T1000 (cell line): Measurements from ENCODE around the gene PHC2.

Experiments
- DNase-seq: peaks from one replicate; lab custom pipeline; 2025; ENCODE audit warnings: mixed read lengths; lab: John Stamatoyannopoulos, UW

PHC2 gene

GRCh38 chr1:33349081-33349759 is 81.7 kb downstream of the PHC2 start:
- no peak for DNase-seq

- no peak for DNase-seq
Observed at GRCh38 chr1:33348676-33349080, 82.2 kb downstream of the PHC2 start.

DNA sequence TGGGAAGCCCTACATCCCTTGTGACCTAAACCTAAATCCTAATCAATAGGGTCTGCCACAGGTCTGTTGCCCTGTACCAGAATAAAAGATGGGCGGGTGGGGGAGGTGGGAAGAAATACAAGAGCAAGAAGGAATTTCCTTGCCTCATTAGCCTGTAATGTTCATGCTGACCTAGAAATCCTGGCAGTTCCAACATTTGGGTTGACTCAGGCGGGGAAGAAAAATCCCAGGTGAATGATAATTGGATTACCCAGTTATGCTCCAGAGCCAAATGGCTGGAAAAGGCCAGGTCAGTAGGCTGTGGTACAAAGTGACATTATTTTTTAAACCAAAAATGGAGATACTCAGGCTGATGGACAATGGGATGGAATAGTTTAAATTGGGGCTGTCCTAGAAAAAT is 82.7 kb downstream of the PHC2 start:
- no peak for DNase-seq

DNA sequence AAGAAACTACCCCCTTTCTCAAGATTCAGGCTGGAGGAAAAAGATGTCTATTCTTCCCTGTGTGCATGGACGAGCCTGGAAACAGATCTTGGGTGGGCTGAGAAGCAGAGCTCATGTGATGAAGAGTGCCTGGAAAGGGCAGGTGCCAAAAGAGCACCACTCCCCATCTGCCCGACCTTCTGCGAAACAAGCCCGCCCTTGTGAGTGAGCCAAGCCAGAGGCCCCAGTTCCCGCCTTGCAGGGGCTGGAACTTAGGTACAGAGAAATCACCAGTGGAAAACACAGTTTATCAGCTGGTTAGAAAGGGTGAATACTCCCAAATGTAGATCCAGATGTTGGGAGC is 83.3 kb downstream of the PHC2 start:
- no peak for DNase-seq

GRCh38 chr1:33346927-33347649 is 83.8 kb downstream of the PHC2 start:
- peak; percentile 40 for DNase-seq

DNA sequence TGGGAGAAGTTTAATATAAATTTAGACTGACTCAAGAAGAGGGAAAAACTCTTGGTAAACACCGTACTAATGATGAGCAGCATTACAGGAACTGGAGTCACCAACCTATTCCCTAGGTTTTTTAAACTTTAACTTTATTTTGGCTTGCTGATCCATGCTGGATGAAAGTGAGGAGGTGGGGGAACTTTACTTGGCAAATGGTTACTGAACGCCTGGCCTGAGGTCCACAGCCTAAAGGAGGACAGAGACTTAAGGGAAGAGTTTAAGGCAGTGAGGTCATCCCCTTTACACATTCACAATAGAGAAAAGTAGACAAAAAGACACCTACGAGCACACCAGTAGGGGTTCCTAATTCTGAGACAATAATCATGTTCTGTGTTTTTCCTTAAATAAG is 84.4 kb downstream of the PHC2 start:
- no peak for DNase-seq

DNA sequence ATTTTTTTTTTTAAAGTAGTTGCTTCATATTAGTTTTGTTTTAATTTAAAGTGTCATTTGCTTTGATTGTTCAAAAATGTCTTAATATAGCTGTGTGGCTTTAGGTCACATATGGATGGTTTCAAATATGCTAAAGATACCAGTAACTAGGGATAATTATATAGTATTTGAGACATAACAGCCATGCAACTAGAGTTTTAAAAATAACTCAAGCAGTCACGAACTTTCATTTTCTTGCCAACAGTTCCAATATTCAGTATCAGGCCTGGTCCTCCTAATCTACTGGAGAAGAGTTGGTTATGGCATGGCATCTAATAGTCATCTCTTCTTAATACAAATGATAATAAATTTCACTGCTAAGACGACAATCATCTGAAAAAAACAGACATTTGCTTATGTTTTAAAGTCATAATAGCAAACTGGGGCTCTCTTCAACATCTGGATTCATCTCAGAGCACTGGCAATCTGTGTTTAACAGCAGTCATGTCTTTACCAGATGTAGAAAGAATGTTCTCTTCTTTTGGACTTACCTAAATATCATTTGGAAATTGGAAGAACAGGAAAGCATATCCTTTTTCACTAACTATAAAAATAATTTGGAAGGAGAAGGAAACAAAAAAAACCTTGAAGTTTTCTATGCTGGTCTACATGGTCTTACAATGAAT is 85.9 kb downstream of the PHC2 start:
- no peak for DNase-seq

DNA sequence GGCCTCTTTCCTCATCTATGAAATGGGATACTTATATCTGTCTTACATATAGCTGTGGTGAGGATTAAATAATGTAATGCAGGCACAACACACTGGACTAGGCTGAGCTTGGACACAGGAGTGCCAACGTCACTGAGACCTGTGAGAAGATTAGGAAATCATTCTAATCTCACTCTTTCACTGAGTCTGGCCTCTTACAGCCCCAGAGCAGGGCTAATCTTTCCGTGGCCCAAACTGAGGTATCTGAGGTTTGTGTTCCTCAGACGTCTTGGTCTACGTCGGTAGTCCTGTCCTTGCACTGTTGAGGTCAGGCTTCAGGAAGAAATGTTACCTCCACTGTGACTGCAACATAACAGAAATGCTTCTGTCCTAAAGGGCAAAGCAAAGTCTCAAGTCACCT is 87.4 kb downstream of the PHC2 start:
- DNase-seq = no peak

DNA sequence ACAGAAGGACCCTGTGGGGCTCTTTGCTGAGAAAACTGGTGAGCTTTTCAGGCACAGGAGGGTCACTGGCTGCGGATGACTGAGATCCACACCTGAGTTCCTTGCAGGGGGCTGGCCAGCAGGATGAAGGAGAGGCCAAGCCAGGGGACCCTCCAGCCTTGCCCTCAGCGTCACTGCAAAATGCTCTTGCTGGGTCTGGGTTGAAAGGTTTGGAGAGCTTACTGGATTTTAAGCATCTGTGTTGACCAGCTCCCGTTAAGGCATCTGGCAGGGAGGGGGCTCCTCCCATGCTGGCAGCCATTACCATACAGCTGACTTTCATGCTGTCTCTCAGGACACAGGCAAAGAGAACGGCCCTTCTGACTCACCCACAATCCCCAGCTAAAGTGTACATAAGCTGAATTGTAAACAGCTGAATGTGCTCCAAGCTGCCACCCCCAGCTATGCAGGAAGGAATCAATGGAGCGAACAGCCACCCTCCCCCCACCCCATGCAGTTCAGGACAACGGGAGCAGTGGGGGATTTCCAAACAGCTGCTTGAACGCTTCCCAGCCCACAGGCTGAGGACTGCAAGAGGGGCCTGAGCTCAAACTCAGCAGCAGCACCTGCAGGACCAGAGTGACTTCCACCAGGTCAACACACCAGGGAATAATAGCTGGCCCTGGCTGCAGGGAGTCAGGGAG is 88.7 kb downstream of the PHC2 start:
- DNase-seq = peak; percentile 68

DNA sequence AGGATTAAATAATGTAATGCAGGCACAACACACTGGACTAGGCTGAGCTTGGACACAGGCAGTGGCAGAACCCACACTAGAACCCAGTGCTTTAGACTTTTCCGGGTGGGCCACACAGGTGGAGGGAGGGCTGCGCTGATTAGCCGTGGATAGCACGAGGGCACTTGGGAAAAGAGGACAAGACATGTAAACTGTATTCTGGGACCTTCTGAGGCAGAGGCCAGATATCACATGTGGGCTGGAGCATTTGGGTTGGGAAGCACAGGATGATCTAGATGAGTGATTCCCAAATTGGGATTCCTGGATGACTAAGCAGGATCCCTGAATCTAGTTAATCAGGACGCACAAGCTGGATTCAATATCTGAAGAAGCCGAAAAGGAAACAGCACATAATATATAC is 89.7 kb downstream of the PHC2 start:
- no peak for DNase-seq

DNA sequence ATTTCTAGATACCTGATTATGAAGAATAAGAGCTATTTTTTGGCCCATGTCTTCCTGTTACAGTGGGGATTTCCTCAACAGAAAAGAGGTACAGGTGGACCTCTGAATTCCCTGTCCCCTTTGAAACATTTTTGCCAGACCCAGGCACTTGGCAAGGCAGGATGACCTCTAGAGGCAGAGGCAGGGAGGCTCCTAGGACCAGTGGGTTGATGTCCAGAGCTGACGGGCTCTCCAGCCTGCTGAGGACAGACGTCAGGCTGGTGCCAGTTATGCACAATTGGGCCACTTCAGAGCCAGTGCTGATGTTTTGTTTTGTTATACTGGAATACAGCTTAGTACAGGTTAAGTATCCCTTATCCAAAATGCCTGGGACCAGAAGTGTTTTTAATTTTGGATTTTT is 91.5 kb downstream of the PHC2 start:
- DNase-seq = no peak

GRCh38 chr1:33338440-33339211 is 92.3 kb downstream of the PHC2 start:
- no peak for DNase-seq

GRCh38 chr1:33338048-33338439 is 92.9 kb downstream of the PHC2 start:
- no peak for DNase-seq

DNA sequence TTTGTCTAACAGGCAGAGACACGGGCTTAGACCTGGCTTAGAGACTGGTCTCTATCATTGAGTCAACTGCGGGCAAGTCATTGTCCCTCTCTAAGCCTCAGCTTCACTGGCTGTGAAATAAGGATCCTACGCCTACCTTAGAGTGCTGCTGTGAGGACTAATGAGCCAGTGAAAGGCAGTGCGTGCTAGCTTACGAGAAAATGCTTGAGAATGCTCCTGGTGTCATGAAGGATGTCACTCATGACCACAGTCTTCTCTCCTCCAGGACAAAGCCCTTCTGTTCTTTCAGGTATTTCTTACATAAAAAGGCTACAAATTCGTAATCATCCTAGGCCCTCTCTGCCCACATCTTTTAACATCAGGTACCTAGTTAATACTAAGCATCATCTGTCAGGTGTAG is 93.5 kb downstream of the PHC2 start:
- no peak for DNase-seq

DNA sequence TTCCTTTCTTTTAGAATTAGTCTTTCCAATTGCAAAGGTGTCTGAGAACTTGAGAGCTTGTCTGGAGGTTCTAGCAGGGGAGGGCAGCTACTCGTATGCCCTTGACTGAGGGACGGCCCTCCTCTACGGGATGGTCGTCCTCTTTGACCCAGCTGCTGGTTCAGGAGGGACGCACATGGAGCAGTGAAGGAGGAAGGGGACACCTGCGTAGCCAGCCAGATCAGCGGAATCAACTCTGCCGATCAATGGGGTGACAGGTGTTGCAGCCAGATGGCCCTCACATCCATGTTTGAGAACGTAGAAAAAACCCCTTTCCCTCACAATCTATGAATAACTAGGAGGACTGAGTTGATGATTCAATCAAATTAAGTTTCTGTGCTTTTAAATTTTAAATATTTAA is 94.3 kb downstream of the PHC2 start:
- DNase-seq = no peak

- DNase-seq = no peak
Observed at GRCh38 chr1:33335020-33335419, 95.9 kb downstream of the PHC2 start.

DNA sequence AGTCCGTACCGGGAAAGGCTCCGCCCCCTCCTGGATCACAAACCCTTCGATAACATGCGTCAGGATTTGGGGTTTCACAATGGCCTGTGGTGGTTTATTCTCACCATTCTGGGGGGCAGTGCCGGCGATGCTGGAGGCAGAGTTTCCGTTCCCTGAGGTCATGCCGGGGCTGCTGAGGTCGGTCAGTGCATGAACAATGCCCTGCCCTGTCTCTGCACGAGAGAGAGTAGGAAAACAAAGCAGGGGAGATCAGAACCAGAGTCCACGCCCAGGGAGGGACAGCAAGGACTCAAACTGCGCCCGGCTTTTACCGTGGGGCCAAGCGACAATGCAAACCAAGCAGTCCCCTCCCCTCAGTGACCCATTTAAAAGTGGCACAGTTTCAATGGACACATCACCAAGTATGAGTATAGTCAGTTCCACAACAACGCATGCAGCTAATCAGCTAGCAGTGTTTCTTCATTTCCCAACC is 96.8 kb downstream of the PHC2 start:
- peak; percentile 48 for DNase-seq

DNA sequence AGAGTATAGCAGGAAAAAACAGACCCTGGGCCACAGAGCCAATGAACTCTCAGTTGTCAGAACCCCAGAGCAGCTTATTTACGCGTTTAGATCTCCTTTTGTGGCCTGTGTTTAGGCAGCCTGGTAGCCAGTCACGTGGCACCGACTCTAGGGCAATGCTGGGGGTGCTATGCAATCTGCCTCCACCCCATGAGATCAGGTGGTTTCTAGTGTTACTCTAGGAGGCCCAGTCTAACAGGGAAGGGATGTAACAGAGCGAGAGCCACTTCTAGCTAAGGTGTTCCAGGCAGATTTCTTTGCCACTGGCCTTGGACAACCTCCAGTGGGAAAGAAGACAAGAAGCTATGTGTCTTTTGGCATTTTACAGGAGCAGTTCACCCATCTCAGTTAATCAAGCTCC is 98.0 kb downstream of the PHC2 start:
- no peak for DNase-seq

- no peak for DNase-seq
Observed at GRCh38 chr1:33332357-33332789, 98.5 kb downstream of the PHC2 start.

DNA sequence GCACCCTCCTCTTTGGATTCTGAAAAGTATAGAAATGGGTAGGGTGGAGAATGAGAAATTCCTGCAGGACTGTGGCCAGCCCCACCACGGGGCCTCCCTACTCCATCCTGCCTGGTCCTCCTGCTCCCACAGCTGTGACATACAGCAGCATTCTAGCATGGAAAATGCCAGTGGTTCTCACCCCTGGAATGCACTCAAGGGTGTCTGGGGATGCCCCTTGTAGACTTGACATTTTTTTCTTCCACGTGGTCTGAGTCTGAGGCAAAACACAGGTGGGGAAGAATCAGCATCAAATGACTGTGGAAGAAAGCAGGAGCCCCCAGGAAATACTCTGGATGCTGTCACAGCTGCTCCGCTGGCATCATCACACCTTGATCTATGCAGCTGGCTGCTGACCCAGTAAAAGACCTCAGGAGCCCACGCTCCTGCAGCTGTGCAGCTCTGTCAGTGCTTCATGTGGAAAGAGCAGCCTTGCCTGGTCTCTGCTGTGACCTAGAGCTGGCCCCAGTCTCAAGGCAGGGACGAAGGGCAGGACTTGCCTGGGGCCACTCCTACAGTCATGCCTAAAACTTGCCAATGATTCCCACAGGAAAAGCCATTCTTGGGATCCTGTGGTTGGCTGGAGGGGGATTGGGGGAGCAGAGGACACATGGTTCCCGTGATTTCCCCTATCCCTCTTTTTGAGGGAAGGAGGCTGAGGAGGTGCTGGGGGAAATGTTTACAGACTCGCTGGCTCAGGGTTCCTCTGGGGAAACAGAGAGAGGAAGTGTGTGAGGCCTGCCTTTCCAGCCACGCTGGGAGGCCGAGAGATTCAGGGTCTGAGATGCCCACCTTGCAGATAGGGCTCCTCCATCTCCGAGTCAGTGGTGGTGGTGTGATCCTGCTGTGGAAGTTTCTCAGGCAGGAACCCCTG is 99.2 kb downstream of the PHC2 start:
- DNase-seq = no peak

- no peak for DNase-seq
Observed at GRCh38 chr1:33330906-33331305, 100.0 kb downstream of the PHC2 start.
